Effector CD4-positive, alpha-beta T cell (primary cell): ENCODE measurements around the gene AMFR.

ENCODE experiments used
- DNase-seq: peaks from one replicate; pipeline ENCODE4 v3.0.0-alpha.2; 2020

The AMFR gene

GRCh38 chr16:56362057-56362655, 63.2 kb downstream of the AMFR start:
- DNase-seq, result no peak

- DNase-seq, result no peak
Observed at GRCh38 chr16:56360117-56361008, 65.0 kb downstream of the AMFR start.

DNA sequence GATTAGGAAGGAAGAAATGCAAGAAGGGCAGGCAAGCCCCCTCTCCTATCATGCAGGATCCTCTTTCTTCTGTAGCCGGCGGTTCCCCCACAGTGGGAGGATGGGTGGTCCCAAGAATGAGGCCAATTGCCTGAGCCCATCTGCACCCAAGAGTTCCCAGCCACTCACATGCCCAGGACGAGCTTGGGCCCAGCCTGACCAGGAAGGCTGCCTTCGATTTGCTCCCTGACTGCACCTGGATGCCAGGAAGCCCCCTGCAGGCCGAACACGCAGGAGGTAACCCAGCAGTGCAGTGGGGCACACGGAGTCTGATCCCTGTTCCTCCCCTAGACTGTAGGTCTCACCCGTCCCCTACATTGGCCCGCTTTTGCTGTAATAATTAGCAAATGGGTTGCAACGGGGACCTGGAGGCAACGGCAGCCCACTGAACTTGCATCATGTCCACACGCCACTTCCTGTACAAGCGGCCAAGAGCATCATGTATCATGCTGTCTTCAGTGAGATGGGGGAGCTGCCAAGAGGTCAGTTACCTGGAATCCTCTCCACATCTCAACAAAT, 67.5 kb downstream of the AMFR start:
- no peak for DNase-seq

- DNase-seq, result no peak
Observed at GRCh38 chr16:56357241-56357764, 68.0 kb downstream of the AMFR start.

- DNase-seq, result peak; percentile 43
Observed at GRCh38 chr16:56356276-56357240, 68.8 kb downstream of the AMFR start.

- no peak for DNase-seq
Observed at GRCh38 chr16:56355786-56356275, 69.5 kb downstream of the AMFR start.

GRCh38 chr16:56355221-56355620, 70.1 kb downstream of the AMFR start:
- no peak for DNase-seq

- no peak for DNase-seq
Observed at GRCh38 chr16:56354746-56355145, 70.6 kb downstream of the AMFR start.

GRCh38 chr16:56354016-56354415, 71.3 kb downstream of the AMFR start:
- no peak for DNase-seq

DNA sequence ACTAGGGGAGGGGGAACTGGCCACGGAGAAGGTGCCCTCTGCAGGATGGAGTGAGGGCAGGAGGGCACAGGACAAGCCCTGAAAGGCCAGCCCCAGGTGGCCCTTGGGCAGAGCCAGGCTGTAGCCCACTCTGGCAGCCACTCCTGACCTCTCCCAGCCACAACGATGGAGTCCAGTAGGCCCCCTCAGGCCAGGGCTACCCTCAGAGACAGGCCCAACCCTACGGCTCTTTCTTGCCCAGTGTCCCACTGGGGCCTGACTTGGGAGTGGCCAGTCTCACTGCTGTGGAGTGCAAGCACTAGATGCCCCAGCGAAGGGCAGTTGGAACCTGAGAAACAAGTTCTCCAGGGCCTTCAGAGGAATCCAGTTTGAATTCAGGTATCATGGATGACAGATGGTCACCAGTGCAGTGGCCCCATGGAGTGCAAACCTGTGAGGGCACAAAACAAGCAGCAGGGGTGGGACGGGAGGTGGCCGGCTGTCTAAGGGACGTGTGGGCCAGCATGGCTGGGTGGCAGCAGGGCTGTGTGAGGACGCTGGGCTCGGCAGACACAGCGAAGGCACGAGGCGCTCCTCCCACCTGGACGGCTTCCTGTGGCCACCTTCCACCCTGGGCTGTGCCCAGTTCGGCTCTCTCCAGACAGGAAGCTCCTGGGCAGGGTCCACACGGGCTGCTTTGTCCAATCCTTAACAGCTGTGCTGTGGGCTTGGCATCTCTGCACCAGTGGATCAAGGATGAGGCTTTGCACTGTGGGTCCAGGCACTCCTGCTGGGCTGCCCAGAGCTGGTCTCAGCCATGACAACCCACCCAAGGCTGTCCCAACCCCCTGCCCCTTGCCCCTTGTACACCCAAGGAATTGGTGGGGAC, 72.1 kb downstream of the AMFR start:
- no peak for DNase-seq

DNA sequence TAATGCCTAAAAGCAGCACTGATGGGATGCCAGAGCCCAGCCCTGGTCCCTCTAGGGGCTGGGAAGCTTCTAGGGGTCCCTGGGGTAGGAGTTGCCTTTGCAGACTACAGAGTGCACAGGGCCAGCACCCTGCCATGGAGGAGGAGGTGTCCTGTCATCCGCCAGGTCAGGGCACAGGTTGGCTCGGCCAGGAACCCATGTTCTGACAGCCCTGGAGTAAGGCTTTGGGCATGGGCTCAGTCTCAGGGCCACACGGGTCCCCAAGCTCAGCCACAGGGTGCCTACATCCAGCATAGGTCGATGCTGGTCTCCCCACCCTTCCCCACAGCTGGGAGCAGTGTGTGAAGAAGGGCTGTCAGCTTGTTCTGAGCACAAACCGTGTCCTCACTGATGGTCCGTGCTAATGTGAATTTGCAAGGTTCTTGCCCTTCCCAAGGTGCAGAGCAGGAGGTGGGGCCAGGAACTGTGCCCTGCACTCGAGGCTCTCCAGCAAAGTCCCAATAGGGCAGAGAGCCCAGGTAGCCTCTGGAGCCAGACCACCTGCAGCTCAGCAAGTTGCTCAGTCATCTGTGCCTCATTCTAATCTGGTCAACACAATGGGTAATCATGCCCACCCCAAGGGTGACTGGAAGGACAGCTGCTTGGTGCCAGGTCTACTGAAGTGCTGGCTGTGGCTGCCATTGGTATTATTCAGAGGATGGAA, 72.8 kb downstream of the AMFR start:
- no peak for DNase-seq

- no peak for DNase-seq
Observed at GRCh38 chr16:56351481-56351880, 73.9 kb downstream of the AMFR start.

- DNase-seq, result no peak
Observed at GRCh38 chr16:56350491-56351405, 74.6 kb downstream of the AMFR start.

- DNase-seq, result no peak
Observed at GRCh38 chr16:56349711-56350161, 75.6 kb downstream of the AMFR start.

DNA sequence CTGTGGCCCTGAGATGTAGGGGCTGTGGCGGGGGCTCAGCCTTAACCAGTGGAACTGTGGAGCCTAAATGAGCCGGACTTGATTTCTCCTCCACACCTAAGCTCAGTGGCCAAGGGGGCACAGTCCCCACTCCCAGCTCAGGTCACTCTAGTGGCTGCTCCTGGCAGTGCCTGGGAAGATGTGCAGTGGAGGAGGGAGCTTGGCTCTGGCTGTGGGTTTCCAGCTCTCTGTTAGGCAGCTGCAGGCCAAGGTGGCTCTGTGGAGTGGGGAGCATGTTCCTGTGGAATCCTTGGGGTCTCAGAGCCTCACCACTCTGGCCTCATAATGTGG, 76.3 kb downstream of the AMFR start:
- no peak for DNase-seq

- DNase-seq, result no peak
Observed at GRCh38 chr16:56348168-56349085, 76.9 kb downstream of the AMFR start.

GRCh38 chr16:56347670-56348069, 77.7 kb downstream of the AMFR start:
- no peak for DNase-seq

- no peak for DNase-seq
Observed at GRCh38 chr16:56347166-56347565, 78.2 kb downstream of the AMFR start.
